ENCODE data around the gene CCDC87. TPM values are rescaled to one million over a fixed set of nuclear protein-coding genes. Genes with fewer than 3 reads are reported as not detected.
A peak's percentile ranks its signal among the peaks of the same experiment; 100 is the strongest.

CCDC87 gene
- total and polyA plus RNA-seq, 2 of the 8 experiments (the other 6 are each of a cell fraction or from before 2014, with no cell fraction given): 0.32 to 0.99 TPM

- Histone ChIP-seq H3K79me1 (ENCODE audit: low read depth, low read length) (peaks cover 5% of the 10 kb centered on the region; the same call in 1 of the 2 replicates), H3K56ac (replicated peaks; ENCODE audit: insufficient read length, low read depth, low read length) (no peak overlapping the region), H3K4me2 (ENCODE audit: insufficient read depth in 1 of 2, low read depth in 2 of 2, low read length in 2 of 2) (peak overlapping the region; percentile 50 to 72; a peak in 3 of 4 replicates), H3K4me1 (replicated peaks in 1 of 4; ENCODE audit: control insufficient read depth in 3 of 4, insufficient read depth in 4 of 4, low read length in 3 of 4) (peaks cover 0 to 15% (median 10%) of the 10 kb centered on the region in 4 experiments; a peak in 6 of 7 replicates), H3K27me3 (replicated peaks in 1 of 4; ENCODE audit: control insufficient read depth in 3 of 4, extremely low read depth in 1 of 4, insufficient read depth in 3 of 4, low read length in 3 of 4) (no peaks in the 10 kb centered on the region), H3K36me3 (ENCODE audit: control insufficient read depth in 2 of 4, insufficient read depth in 4 of 4, low read length in 3 of 4) (peaks cover 0 to 4% (median 0%) of the 10 kb centered on the region in 4 experiments; a peak in 1 of 8 replicates), H3K4ac (replicated peaks; ENCODE audit: insufficient read length, low read depth, low read length) (no peak overlapping the region), H3K79me2 (ENCODE audit: control insufficient read depth in 1 of 2, insufficient read depth in 2 of 2, low read length in 2 of 2) (no peaks in the 10 kb centered on the region; a peak in 1 of 4 replicates), H3K4me3 (ENCODE audit: extremely low read depth in 1 of 4, insufficient read depth in 2 of 4, low read depth in 3 of 4, low read length in 4 of 4) (peak overlapping the region in 2 of 4 experiments; percentile 10 to 84; a peak in 2 of 8 replicates), H3K27ac (ENCODE audit: low read depth, low read length) (no peak overlapping the region), H3K23me2 (ENCODE audit: low read depth, low read length) (peaks cover 3% of the 10 kb centered on the region; the same call in 1 of the 2 replicates), H4K5ac (ENCODE audit: insufficient read length, low read depth, low read length) (no peak overlapping the region), H3K14ac (ENCODE audit: insufficient read length) (no peak overlapping the region), H2BK15ac (ENCODE audit: low read length) (peak overlapping the region; percentile 13), H4K91ac (replicated peaks; ENCODE audit: insufficient read length, low read length) (no peak overlapping the region), H2BK120ac (replicated peaks; ENCODE audit: low read depth, low read length) (no peak overlapping the region), H3K23ac (ENCODE audit: insufficient read length) (no peak overlapping the region), H2AFZ (ENCODE audit: low read length) (no peak overlapping the region), H3K18ac (ENCODE audit: extremely low read depth, low read length) (no peak overlapping the region), H2BK5ac (ENCODE audit: low read depth, low read length) (peak overlapping the region; percentile 35; the same call in 1 of the 2 replicates), H3K9ac (replicated peaks in 1 of 4; ENCODE audit: extremely low read depth in 1 of 4, low read depth in 3 of 4, low read length in 3 of 4) (peak overlapping the region in 1 of 4 experiments; percentile 18; a peak in 2 of 7 replicates), H2AK5ac (ENCODE audit: low read depth, low read length) (0 out of 2 replicates have a peak overlapping the region, but pooled peaks have one; percentile 25), H2BK20ac (ENCODE audit: low read length) (0 out of 2 replicates have a peak overlapping the region, but pooled peaks have one; percentile 1), H2BK12ac (ENCODE audit: low read depth, low read length) (peak overlapping the region; percentile 51; the same call in 1 of the 2 replicates), H4K20me1 (replicated peaks in 1 of 2; ENCODE audit: control insufficient read depth in 1 of 2, insufficient read depth in 2 of 2, low read length in 2 of 2) (peaks cover 0 to 2% of the 10 kb centered on the region in 2 experiments), H4K8ac (ENCODE audit: extremely low read depth, insufficient read depth, low read length) (no peak overlapping the region), H3K9me3 (ENCODE audit: insufficient read depth in 2 of 2, low read depth in 1 of 2, low read length in 1 of 2) (no peaks in the 10 kb centered on the region)
- TF ChIP-seq RFX5 (IDR thresholded peaks at IDR 0.05; ENCODE audit: borderline replicate concordance, low read depth, low read length) (no peak), TEAD4 (IDR thresholded peaks at IDR 0.05; ENCODE audit: low read depth, low read length) (0 out of 2 replicates have a peak, but pooled peaks have one; percentile 30)
- FAIRE-seq: no peak
- 91% methylated on average over 16 of the region's 16 CpGs; no CpG with 5 or more reads in 1 of the 2 experiments for WGBS, 2 experiments (ENCODE audit: extremely low coverage in 1 of 2, insufficient coverage in 1 of 2, insufficient read length in 1 of 2, insufficient replicate concordance in 2 of 2, low coverage in 1 of 2, low lambda C conversion rate in 2 of 2, missing lambda C conversion rate in 1 of 2)
- POLR2A ChIA-PET (ENCODE audit: partially characterized antibody): interaction anchor here (0.6 to 7.9 kb wide), 5 partner anchors 13 to 67 kb away, joined by 3 to 54 read pairs (median 5); partner anchors contain the start of genes BBS1 and RBM14
- CTCF ChIA-PET (ENCODE audit: partially characterized antibody): interaction anchor here (0.7 to 1.9 kb wide), 11 partner anchors 12 to 160 kb away, joined by 3 to 5 read pairs (median 3); partner anchors contain the start of genes CCDC87 and CCS
- DNase-seq (ENCODE audit: low read depth in 1 of 2, low spot score in 2 of 2): no peak
These were observed 43.9 kb downstream of the CCDC87 start for GRCh38 chr11:66548774-66549630.
